ENCODE data around the gene OR5P2. TPM values are rescaled to one million over a fixed set of nuclear protein-coding genes. Genes with fewer than 3 reads are reported as not detected.

The OR5P2 gene
- total and polyA plus RNA-seq, 2 of the 8 experiments (the other 6 are each of a cell fraction or from before 2014, with no cell fraction given) = 0.08 TPM; not detected in 1

DNA sequence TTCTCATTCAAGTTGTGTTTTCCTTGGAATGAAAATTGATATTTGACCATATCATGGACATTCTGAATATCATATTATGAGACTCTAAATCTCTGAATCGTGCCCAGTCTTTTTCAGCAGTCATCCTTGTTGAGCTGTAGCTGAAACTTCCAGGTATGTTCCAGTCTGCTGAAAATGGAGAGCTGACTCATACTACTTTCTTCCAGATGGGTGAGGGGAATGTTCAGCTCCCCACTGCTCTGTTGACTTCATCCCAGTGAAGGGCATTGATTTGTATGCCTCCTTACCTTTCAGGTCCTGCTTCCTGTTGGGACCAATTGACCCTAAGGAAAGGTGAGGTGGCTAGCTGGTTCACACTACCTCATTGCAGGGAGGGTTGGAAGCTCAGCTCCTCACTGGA, 3.5 kb downstream of the OR5P2 start:
- Histone ChIP-seq H2BK120ac (replicated peaks; ENCODE audit: low read depth, low read length) (no peak overlapping the region), H4K8ac (ENCODE audit: extremely low read depth, insufficient read depth, low read length) (no peak overlapping the region), H4K20me1 (replicated peaks in 1 of 2; ENCODE audit: control insufficient read depth in 1 of 2, insufficient read depth in 2 of 2, low read length in 2 of 2) (no peaks in the 10 kb centered on the region), H3K79me2 (ENCODE audit: control insufficient read depth in 1 of 2, insufficient read depth in 2 of 2, low read length in 2 of 2) (no peaks in the 10 kb centered on the region), H3K27ac (ENCODE audit: low read depth, low read length) (no peak overlapping the region), H2BK15ac (ENCODE audit: low read length) (no peak overlapping the region), H3K4me2 (ENCODE audit: insufficient read depth in 1 of 2, low read depth in 2 of 2, low read length in 2 of 2) (no peak overlapping the region), H3K36me3 (ENCODE audit: control insufficient read depth in 2 of 4, insufficient read depth in 4 of 4, low read length in 3 of 4) (no peaks in the 10 kb centered on the region), H2BK20ac (ENCODE audit: low read length) (no peak overlapping the region), H3K18ac (ENCODE audit: extremely low read depth, low read length) (no peak overlapping the region), H3K9ac (replicated peaks in 1 of 4; ENCODE audit: extremely low read depth in 1 of 4, low read depth in 3 of 4, low read length in 3 of 4) (no peak overlapping the region), H3K27me3 (replicated peaks in 1 of 4; ENCODE audit: control insufficient read depth in 3 of 4, extremely low read depth in 1 of 4, insufficient read depth in 3 of 4, low read length in 3 of 4) (no peaks in the 10 kb centered on the region; a peak in 1 of 7 replicates), H3K4me3 (ENCODE audit: extremely low read depth in 1 of 4, insufficient read depth in 2 of 4, low read depth in 3 of 4, low read length in 4 of 4) (no peak overlapping the region), H3K9me3 (ENCODE audit: insufficient read depth in 2 of 2, low read depth in 1 of 2, low read length in 1 of 2) (no peaks in the 10 kb centered on the region), H3K23ac (ENCODE audit: insufficient read length) (no peak overlapping the region), H3K4me1 (replicated peaks in 1 of 4; ENCODE audit: control insufficient read depth in 3 of 4, insufficient read depth in 4 of 4, low read length in 3 of 4) (no peaks in the 10 kb centered on the region), H3K14ac (ENCODE audit: insufficient read length) (no peak overlapping the region), H2BK12ac (ENCODE audit: low read depth, low read length) (no peak overlapping the region), H4K5ac (ENCODE audit: insufficient read length, low read depth, low read length) (no peak overlapping the region), H3K4ac (replicated peaks; ENCODE audit: insufficient read length, low read depth, low read length) (no peak overlapping the region), H3K23me2 (ENCODE audit: low read depth, low read length) (no peaks in the 10 kb centered on the region), H3K79me1 (ENCODE audit: low read depth, low read length) (no peaks in the 10 kb centered on the region), H2AK5ac (ENCODE audit: low read depth, low read length) (no peak overlapping the region), H3K56ac (replicated peaks; ENCODE audit: insufficient read length, low read depth, low read length) (no peak overlapping the region), H4K91ac (replicated peaks; ENCODE audit: insufficient read length, low read length) (no peak overlapping the region), H2BK5ac (ENCODE audit: low read depth, low read length) (no peak overlapping the region), H2AFZ (ENCODE audit: low read length) (no peak overlapping the region)
- TF ChIP-seq BACH1 (IDR thresholded peaks at IDR 0.05; ENCODE audit: low read length) (no peak), POLR2A (IDR thresholded peaks at IDR 0.05; ENCODE audit: control extremely low read depth in 1 of 2, low read depth in 2 of 2, low read length in 2 of 2) (no peak), SRF (IDR thresholded peaks at IDR 0.05; ENCODE audit: low read depth, low read length) (no peak), CREB1 (IDR thresholded peaks at IDR 0.05) (no peak), POU5F1 (IDR thresholded peaks at IDR 0.05; ENCODE audit: low read depth, low read length) (no peak), HDAC2 (IDR thresholded peaks at IDR 0.05; ENCODE audit: borderline replicate concordance in 1 of 2, low read depth in 2 of 2, low read length in 2 of 2) (no peak), CHD1 (IDR thresholded peaks at IDR 0.05; ENCODE audit: low read depth, low read length) (no peak), CBX8 (IDR thresholded peaks at IDR 0.05; ENCODE audit: borderline replicate concordance, low read depth, low read length) (no peak), NRF1 (IDR thresholded peaks at IDR 0.05; ENCODE audit: low read depth, low read length) (no peak)
- WGBS, 2 experiments (ENCODE audit: extremely low coverage in 1 of 2, insufficient coverage in 1 of 2, insufficient read length in 1 of 2, insufficient replicate concordance in 2 of 2, low coverage in 1 of 2, low lambda C conversion rate in 2 of 2, missing lambda C conversion rate in 1 of 2) = 95% methylated on average over 1 of the region's 1 CpG; no CpG with 5 or more reads in 1 of the 2 experiments
- ChIA-PET CTCF (ENCODE audit: partially characterized antibody) (no interaction called here), POLR2A (ENCODE audit: partially characterized antibody) (no interaction called here)
- no peak for DNase-seq (ENCODE audit: low read depth in 1 of 2, low spot score in 2 of 2)
- no peak for FAIRE-seq
